ENCODE data around the gene KLHL42. TPM values are rescaled to one million over a fixed set of nuclear protein-coding genes. Genes with fewer than 3 reads are reported as not detected.
A peak's percentile ranks its signal among the peaks of the same experiment; 100 is the strongest.

KLHL42 gene
- total RNA-seq, 2 donors from 2014 or later = 30.4 to 53.0 TPM

GRCh38 chr12:27747111-27747820, 32.8 kb upstream of the KLHL42 start:
- DNase-seq = no peak
- H3K9me3 Mint-ChIP-seq = peaks cover 4% of the 10 kb centered on the region
- 93 to 100% methylated on average over 1 to 3 of the region's 3 CpGs for WGBS, 2 experiments (ENCODE audit: insufficient coverage in 1 of 2, insufficient read length in 1 of 2)
- TF ChIP-seq, protein P1, sequence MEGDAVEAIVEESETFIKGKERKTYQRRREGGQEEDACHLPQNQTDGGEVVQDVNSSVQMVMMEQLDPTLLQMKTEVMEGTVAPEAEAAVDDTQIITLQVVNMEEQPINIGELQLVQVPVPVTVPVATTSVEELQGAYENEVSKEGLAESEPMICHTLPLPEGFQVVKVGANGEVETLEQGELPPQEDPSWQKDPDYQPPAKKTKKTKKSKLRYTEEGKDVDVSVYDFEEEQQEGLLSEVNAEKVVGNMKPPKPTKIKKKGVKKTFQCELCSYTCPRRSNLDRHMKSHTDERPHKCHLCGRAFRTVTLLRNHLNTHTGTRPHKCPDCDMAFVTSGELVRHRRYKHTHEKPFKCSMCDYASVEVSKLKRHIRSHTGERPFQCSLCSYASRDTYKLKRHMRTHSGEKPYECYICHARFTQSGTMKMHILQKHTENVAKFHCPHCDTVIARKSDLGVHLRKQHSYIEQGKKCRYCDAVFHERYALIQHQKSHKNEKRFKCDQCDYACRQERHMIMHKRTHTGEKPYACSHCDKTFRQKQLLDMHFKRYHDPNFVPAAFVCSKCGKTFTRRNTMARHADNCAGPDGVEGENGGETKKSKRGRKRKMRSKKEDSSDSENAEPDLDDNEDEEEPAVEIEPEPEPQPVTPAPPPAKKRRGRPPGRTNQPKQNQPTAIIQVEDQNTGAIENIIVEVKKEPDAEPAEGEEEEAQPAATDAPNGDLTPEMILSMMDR (conservative IDR thresholded peaks at IDR 0.05) = no peak
- no peak overlapping the region for H3K4me3 Mint-ChIP-seq
- H3K4me1 Mint-ChIP-seq = no peaks in the 10 kb centered on the region
- H3K27ac Mint-ChIP-seq = peak overlapping the region; percentile 19
- Histone ChIP-seq H3K9me3 (ENCODE audit: control insufficient read depth, low read length) (no peaks in the 10 kb centered on the region), H3K4me1 (ENCODE audit: control insufficient read depth, insufficient read depth, low read length) (no peaks in the 10 kb centered on the region), H3K9ac (ENCODE audit: extremely low read depth, low read length, poor library complexity, severe bottlenecking) (no peak overlapping the region), H3K36me3 (ENCODE audit: control insufficient read depth, insufficient read depth, low read length) (peaks cover 53% of the 10 kb centered on the region), H3K27me3 (ENCODE audit: control insufficient read depth, insufficient read depth, low read length, poor library complexity, severe bottlenecking) (no peaks in the 10 kb centered on the region), H3K27ac (ENCODE audit: low read depth, low read length) (no peak overlapping the region), H3K4me3 (ENCODE audit: low read length) (no peak overlapping the region)
- peaks cover 43% of the 10 kb centered on the region for H3K36me3 Mint-ChIP-seq (ENCODE audit: low read depth)
- no peaks in the 10 kb centered on the region for H3K27me3 Mint-ChIP-seq (ENCODE audit: insufficient read depth)

GRCh38 chr12:27751386-27752047, 28.5 kb upstream of the KLHL42 start:
- H3K27me3 ChIP-seq (ENCODE audit: control insufficient read depth, insufficient read depth, low read length, poor library complexity, severe bottlenecking) = no peaks in the 10 kb centered on the region
- H3K27ac Mint-ChIP-seq = peak overlapping the region; percentile 71
- DNase-seq = no peak
- H3K4me1 Mint-ChIP-seq = peaks cover 2% of the 10 kb centered on the region
- no peak overlapping the region for H3K4me3 Mint-ChIP-seq
- 96 to 97% methylated on average over 10 to 15 of the region's 15 CpGs for WGBS, 2 experiments (ENCODE audit: insufficient coverage in 1 of 2, insufficient read length in 1 of 2)
- no peak overlapping the region for H3K27ac ChIP-seq (ENCODE audit: low read depth, low read length)
- peaks cover 49% of the 10 kb centered on the region for H3K36me3 ChIP-seq (ENCODE audit: control insufficient read depth, insufficient read depth, low read length)
- no peaks in the 10 kb centered on the region for H3K4me1 ChIP-seq (ENCODE audit: control insufficient read depth, insufficient read depth, low read length)
- H3K27me3 Mint-ChIP-seq (ENCODE audit: insufficient read depth) = no peaks in the 10 kb centered on the region
- TF ChIP-seq, protein P1 (conservative IDR thresholded peaks at IDR 0.05) = no peak
- H3K4me3 ChIP-seq (ENCODE audit: low read length) = no peak overlapping the region
- H3K9me3 ChIP-seq (ENCODE audit: control insufficient read depth, low read length) = no peaks in the 10 kb centered on the region
- no peaks in the 10 kb centered on the region for H3K9me3 Mint-ChIP-seq
- peaks cover 27% of the 10 kb centered on the region for H3K36me3 Mint-ChIP-seq (ENCODE audit: low read depth)
- no peak overlapping the region for H3K9ac ChIP-seq (ENCODE audit: extremely low read depth, low read length, poor library complexity, severe bottlenecking)

DNA sequence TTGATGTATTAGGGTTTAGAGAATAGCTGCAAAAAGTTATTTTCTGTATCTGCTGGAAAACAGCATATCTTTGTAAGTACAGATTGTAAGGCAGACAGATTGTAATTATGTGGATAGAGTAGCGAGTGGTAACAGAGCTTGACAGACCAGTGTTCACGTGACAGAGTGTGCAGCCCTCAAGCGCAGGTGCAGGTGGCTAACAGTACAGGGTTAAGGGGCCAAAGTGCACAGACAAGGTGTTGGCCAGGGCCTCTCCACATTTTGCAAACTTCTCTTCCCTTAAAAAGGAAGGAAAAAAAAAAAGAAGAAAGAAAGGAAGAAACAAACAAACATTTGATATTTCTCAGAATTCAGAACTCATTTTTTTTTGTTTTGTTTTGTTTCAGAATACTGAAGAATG, 25.2 kb upstream of the KLHL42 start:
- no peaks in the 10 kb centered on the region for H3K9me3 ChIP-seq (ENCODE audit: control insufficient read depth, low read length)
- no peak overlapping the region for H3K27ac Mint-ChIP-seq
- H3K36me3 Mint-ChIP-seq (ENCODE audit: low read depth) = peaks cover 35% of the 10 kb centered on the region
- TF ChIP-seq, protein P1 (conservative IDR thresholded peaks at IDR 0.05) = no peak
- 97 to 100% methylated on average over 1 to 3 of the region's 3 CpGs for WGBS, 2 experiments (ENCODE audit: insufficient coverage in 1 of 2, insufficient read length in 1 of 2)
- H3K9ac ChIP-seq (ENCODE audit: extremely low read depth, low read length, poor library complexity, severe bottlenecking) = no peak overlapping the region
- H3K4me3 ChIP-seq (ENCODE audit: low read length) = no peak overlapping the region
- peaks cover 36% of the 10 kb centered on the region for H3K36me3 ChIP-seq (ENCODE audit: control insufficient read depth, insufficient read depth, low read length)
- no peaks in the 10 kb centered on the region for H3K9me3 Mint-ChIP-seq
- H3K4me1 ChIP-seq (ENCODE audit: control insufficient read depth, insufficient read depth, low read length) = no peaks in the 10 kb centered on the region
- H3K4me3 Mint-ChIP-seq = no peak overlapping the region
- H3K27me3 Mint-ChIP-seq (ENCODE audit: insufficient read depth) = no peaks in the 10 kb centered on the region
- H3K4me1 Mint-ChIP-seq = peaks cover 2% of the 10 kb centered on the region
- H3K27me3 ChIP-seq (ENCODE audit: control insufficient read depth, insufficient read depth, low read length, poor library complexity, severe bottlenecking) = no peaks in the 10 kb centered on the region
- DNase-seq = no peak
- H3K27ac ChIP-seq (ENCODE audit: low read depth, low read length) = no peak overlapping the region

All from endodermal cell (in vitro differentiated cells).